Activated CD4-positive, alpha-beta memory T cell treated with anti-CD3 and anti-CD28 coated beads for 36 hours (primary cell): Measurements from ENCODE around the gene UPK3A. TPM values are rescaled to one million over a fixed set of nuclear protein-coding genes. Genes with fewer than 3 reads are reported as not detected.

Experiments
- CTCF ChIA-PET: fragments of 350-600 bp; sonication (Branson Sonifier 250); formaldehyde crosslinking; loops from one replicate; lab custom pipeline; 2021; ENCODE audit warnings: antibody characterized with exemption, inconsistent platforms; lab: Charles Lee
- POLR2A ChIA-PET: fragments of 350-600 bp; sonication (Branson Sonifier 250); formaldehyde crosslinking; loops from one replicate; lab custom pipeline; 2021; ENCODE audit warnings: antibody characterized with exemption; lab: Charles Lee
- DNase-seq: peaks from one replicate; pipeline ENCODE4 v3.0.0-alpha.2; 2020
- H3K27ac Mint-ChIP-seq: one replicate; pipeline ENCODE4 v1.8.0; 2021; ENCODE audit warnings: mixed read lengths
- H3K27me3 Mint-ChIP-seq: one replicate; pipeline ENCODE4 v1.8.0; 2021; ENCODE audit warnings: mixed read lengths
- H3K36me3 Mint-ChIP-seq: one replicate; pipeline ENCODE4 v1.8.0; 2021; ENCODE audit warnings: mixed read lengths
- H3K4me1 Mint-ChIP-seq: one replicate; pipeline ENCODE4 v1.8.0; 2021; ENCODE audit warnings: low read depth, mixed read lengths
- H3K4me3 Mint-ChIP-seq: one replicate; pipeline ENCODE4 v1.8.0; 2021; ENCODE audit warnings: mild to moderate bottlenecking, mixed read lengths
- H3K9me3 Mint-ChIP-seq: one replicate; pipeline ENCODE4 v1.8.0; 2021; ENCODE audit warnings: mixed read lengths
- intact Hi-C: fragments of 100-400 bp; cut with micrococcal nuclease; formaldehyde crosslinking; loops from one replicate; pipeline ENCODE4 v1.15.1; 2023
- total RNA-seq, 2 experiments: library from RNA; stranded (reverse); gene quantifications; one replicate each; pipeline ENCODE4 v1.2.3, GENCODE V29; 2021

UPK3A gene
- total RNA-seq, 2 experiments from 2014 or later: not detected

DNA sequence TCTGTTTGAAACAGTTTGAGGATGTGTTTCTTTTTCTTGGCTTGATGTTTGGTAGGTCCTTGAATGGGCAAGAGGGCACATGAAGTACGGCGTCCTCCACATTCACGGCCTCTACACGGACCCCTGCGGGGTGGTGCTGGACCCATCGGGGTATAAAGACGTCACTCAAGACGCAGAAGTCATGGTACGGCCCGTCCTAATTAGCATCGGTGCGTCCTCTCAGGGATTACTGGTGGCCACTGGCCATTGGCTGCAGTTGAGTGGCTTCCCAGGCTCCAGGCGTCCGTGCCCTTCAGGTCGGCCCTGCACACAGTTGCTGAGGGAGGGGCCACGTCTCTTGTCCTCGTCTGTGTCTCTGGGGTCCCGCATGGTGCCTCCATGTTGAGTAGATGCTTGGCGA lies 45.8 kb downstream of the UPK3A start:
- Mint-ChIP-seq H3K27ac (no peak overlapping the region), H3K36me3 (peaks cover 27% of the 10 kb centered on the region)
- intact Hi-C loops: no loop called here

DNA sequence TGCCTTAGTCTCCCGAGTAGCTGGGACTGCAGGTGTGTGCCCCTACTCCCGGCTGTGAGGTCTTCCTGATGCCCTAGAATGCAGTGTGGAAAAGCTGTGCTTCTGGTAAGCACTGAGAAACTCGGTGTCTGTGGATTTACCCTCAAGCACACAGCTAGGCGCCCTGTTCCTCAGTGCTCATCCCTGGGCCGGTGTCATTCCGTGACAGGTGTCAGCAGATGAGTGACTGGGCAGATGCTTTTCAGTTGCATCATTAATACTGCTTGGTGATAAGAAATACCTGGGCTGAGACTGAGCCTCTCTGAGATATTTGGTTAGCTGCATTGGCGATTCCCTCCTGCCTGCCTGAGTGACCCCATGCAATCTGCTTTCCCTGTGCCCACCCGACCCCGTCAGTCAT lies 46.7 kb downstream of the UPK3A start:
- Mint-ChIP-seq H3K4me3 (no peak overlapping the region), H3K27ac (no peak overlapping the region), H3K27me3 (no peaks in the 10 kb centered on the region), H3K9me3 (no peaks in the 10 kb centered on the region), H3K36me3 (peaks cover 29% of the 10 kb centered on the region), H3K4me1 (peaks cover 9% of the 10 kb centered on the region)
- no peak for DNase-seq
- ChIA-PET POLR2A (no interaction called here), CTCF (no interaction called here)
- intact Hi-C loops: no loop called here

More for the DNA sequence above, 45.8 kb downstream of the UPK3A start:
- ChIA-PET POLR2A (no interaction called here), CTCF (no interaction called here)
- Mint-ChIP-seq H3K4me1 (peaks cover 9% of the 10 kb centered on the region), H3K4me3 (no peak overlapping the region), H3K27me3 (no peaks in the 10 kb centered on the region), H3K9me3 (no peaks in the 10 kb centered on the region)
- no peak for DNase-seq

GRCh38 chr22:45332001-45332400 lies 47.3 kb downstream of the UPK3A start:
- H3K27ac Mint-ChIP-seq: no peak overlapping the region
- DNase-seq: no peak
- ChIA-PET CTCF (no interaction called here), POLR2A (no interaction called here)
- H3K36me3 Mint-ChIP-seq: peaks cover 30% of the 10 kb centered on the region
- intact Hi-C loops: no loop called here
- no peaks in the 10 kb centered on the region for H3K27me3 Mint-ChIP-seq
- H3K9me3 Mint-ChIP-seq: no peaks in the 10 kb centered on the region
- peaks cover 9% of the 10 kb centered on the region for H3K4me1 Mint-ChIP-seq
- H3K4me3 Mint-ChIP-seq: no peak overlapping the region

GRCh38 chr22:45334068-45334467 lies 49.3 kb downstream of the UPK3A start:
- CTCF ChIA-PET: interaction anchor here (1.0 kb wide), 1 partner anchor 672 kb away, joined by 3 read pairs; no protein-coding TSS in a partner anchor
- intact Hi-C loops: no loop called here
- H3K9me3 Mint-ChIP-seq: no peaks in the 10 kb centered on the region
- peaks cover 36% of the 10 kb centered on the region for H3K36me3 Mint-ChIP-seq
- peaks cover 5% of the 10 kb centered on the region for H3K4me1 Mint-ChIP-seq
- no peak overlapping the region for H3K27ac Mint-ChIP-seq
- no peak for DNase-seq
- no peak overlapping the region for H3K4me3 Mint-ChIP-seq
- H3K27me3 Mint-ChIP-seq: no peaks in the 10 kb centered on the region
- POLR2A ChIA-PET: no interaction called here

GRCh38 chr22:45334528-45334927 lies 49.8 kb downstream of the UPK3A start:
- Mint-ChIP-seq H3K4me3 (no peak overlapping the region), H3K27ac (no peak overlapping the region), H3K27me3 (no peaks in the 10 kb centered on the region), H3K36me3 (peaks cover 32% of the 10 kb centered on the region), H3K9me3 (no peaks in the 10 kb centered on the region), H3K4me1 (peaks cover under 1% of the 10 kb centered on the region)
- intact Hi-C loops: no loop called here
- ChIA-PET CTCF (interaction anchor here (1.0 kb wide), 1 partner anchor 671 kb away, joined by 3 read pairs; no protein-coding TSS in a partner anchor), POLR2A (no interaction called here)
- DNase-seq: no peak

- no peaks in the 10 kb centered on the region for H3K9me3 Mint-ChIP-seq
- intact Hi-C loops: no loop called here
- H3K27ac Mint-ChIP-seq: no peak overlapping the region
- ChIA-PET POLR2A (no interaction called here), CTCF (no interaction called here)
- H3K36me3 Mint-ChIP-seq: peaks cover 38% of the 10 kb centered on the region
- no peak for DNase-seq
- H3K4me3 Mint-ChIP-seq: no peak overlapping the region
- peaks cover under 1% of the 10 kb centered on the region for H3K4me1 Mint-ChIP-seq
- no peaks in the 10 kb centered on the region for H3K27me3 Mint-ChIP-seq
Measured at GRCh38 chr22:45335021-45335818, 50.5 kb downstream of the UPK3A start.

- Mint-ChIP-seq H3K4me1 (peaks cover 7% of the 10 kb centered on the region), H3K27ac (no peak overlapping the region), H3K27me3 (no peaks in the 10 kb centered on the region), H3K36me3 (peaks cover 39% of the 10 kb centered on the region), H3K4me3 (no peak overlapping the region), H3K9me3 (no peaks in the 10 kb centered on the region)
- no peak for DNase-seq
- ChIA-PET POLR2A (no interaction called here), CTCF (no interaction called here)
- intact Hi-C loops: no loop called here
Measured at GRCh38 chr22:45335854-45336522, 51.2 kb downstream of the UPK3A start.

DNA sequence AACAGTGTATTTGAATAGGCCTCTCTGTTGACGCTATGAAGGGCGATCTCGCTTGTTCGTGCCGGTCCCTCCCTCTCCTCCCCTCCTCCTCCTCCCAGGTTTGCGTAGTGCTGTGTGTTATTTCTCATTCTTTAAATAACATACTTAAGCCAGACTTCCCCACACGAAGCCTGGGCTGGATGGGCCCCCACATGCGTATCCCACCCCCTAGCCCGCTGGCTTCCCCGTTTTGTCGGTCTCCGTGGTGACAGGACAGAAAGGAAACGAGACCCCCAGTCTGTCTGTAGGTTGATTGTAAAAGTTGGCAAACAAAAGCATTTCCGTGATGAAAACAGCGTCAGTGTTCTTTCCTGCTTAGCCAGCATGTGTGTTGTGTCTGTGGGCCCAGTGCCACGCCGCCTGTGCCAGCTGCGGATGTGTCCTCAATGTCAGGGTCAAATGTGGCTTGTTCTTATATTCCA lies 52.3 kb downstream of the UPK3A start:
- CTCF ChIA-PET: no interaction called here
- Mint-ChIP-seq H3K4me1 (peaks cover 15% of the 10 kb centered on the region), H3K27ac (no peak overlapping the region), H3K4me3 (no peak overlapping the region), H3K9me3 (no peaks in the 10 kb centered on the region), H3K36me3 (peaks cover 43% of the 10 kb centered on the region), H3K27me3 (no peaks in the 10 kb centered on the region)
- DNase-seq: no peak
- intact Hi-C loops: no loop called here
- POLR2A ChIA-PET: interaction anchor here (0.6 kb wide), 1 partner anchor 173 kb away, joined by 4 read pairs; the partner anchor contains the start of gene NUP50

- Mint-ChIP-seq H3K36me3 (peaks cover 39% of the 10 kb centered on the region), H3K4me1 (peaks cover 15% of the 10 kb centered on the region), H3K4me3 (no peak overlapping the region), H3K9me3 (no peaks in the 10 kb centered on the region), H3K27ac (no peak overlapping the region), H3K27me3 (no peaks in the 10 kb centered on the region)
- no peak for DNase-seq
- CTCF ChIA-PET: no interaction called here
- POLR2A ChIA-PET: interaction anchor here (0.6 kb wide), 1 partner anchor 174 kb away, joined by 4 read pairs; the partner anchor contains the start of gene NUP50
- intact Hi-C loops: no loop called here
Measured at GRCh38 chr22:45337536-45337935, 52.8 kb downstream of the UPK3A start.

GRCh38 chr22:45338795-45339194 lies 54.0 kb downstream of the UPK3A start:
- CTCF ChIA-PET: no interaction called here
- Mint-ChIP-seq H3K36me3 (peaks cover 40% of the 10 kb centered on the region), H3K27me3 (no peaks in the 10 kb centered on the region), H3K4me3 (no peak overlapping the region), H3K9me3 (no peaks in the 10 kb centered on the region), H3K4me1 (peaks cover 15% of the 10 kb centered on the region), H3K27ac (no peak overlapping the region)
- intact Hi-C loops: no loop called here
- no peak for DNase-seq
- POLR2A ChIA-PET: no interaction called here

DNA sequence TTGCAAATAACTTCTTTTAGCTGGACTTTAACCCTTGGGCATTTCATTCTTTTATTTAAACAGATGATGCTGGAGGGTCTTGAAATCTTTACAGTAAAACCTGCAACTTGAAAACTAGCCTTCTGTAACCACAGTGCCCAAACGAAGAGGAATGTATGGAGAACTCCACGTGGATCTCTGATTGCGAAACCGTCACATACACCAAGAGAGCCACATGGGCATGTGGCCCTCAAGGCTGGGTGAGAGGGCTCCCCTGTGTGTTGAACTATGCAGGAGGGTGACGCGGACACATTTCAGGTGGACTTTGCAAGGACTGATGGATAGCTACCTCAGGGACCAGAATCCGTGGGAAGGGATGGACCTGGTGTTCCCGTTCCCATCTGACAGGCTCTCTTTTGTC lies 55.6 kb downstream of the UPK3A start:
- Mint-ChIP-seq H3K36me3 (peaks cover 35% of the 10 kb centered on the region), H3K4me1 (peaks cover 15% of the 10 kb centered on the region), H3K9me3 (no peaks in the 10 kb centered on the region), H3K4me3 (no peak overlapping the region), H3K27me3 (no peaks in the 10 kb centered on the region), H3K27ac (no peak overlapping the region)
- DNase-seq: no peak
- CTCF ChIA-PET: no interaction called here
- intact Hi-C loops: no loop called here
- POLR2A ChIA-PET: interaction anchor here (0.6 kb wide), 1 partner anchor 332 kb away, joined by 5 read pairs; no protein-coding TSS in a partner anchor

- Mint-ChIP-seq H3K4me1 (peaks cover 15% of the 10 kb centered on the region), H3K27ac (peak overlapping the region; percentile 54), H3K36me3 (peaks cover 30% of the 10 kb centered on the region), H3K9me3 (no peaks in the 10 kb centered on the region), H3K27me3 (no peaks in the 10 kb centered on the region), H3K4me3 (no peak overlapping the region)
- intact Hi-C loops: loop anchor here (1.0 kb wide), 1 partner anchor 23 kb away; no protein-coding TSS in a partner anchor
- POLR2A ChIA-PET: no interaction called here
- CTCF ChIA-PET: no interaction called here
- DNase-seq: peak; percentile 76
Measured at GRCh38 chr22:45341498-45341897, 56.7 kb downstream of the UPK3A start.
